ENCODE measurements around the gene KIF20A. TPM values are rescaled to one million over a fixed set of nuclear protein-coding genes. Genes with fewer than 3 reads are reported as not detected.

KIF20A gene
- total and polyA plus RNA-seq, 4 experiments from 2014 or later, result not detected

GRCh38 chr5:138212828-138213160, 33.9 kb downstream of the KIF20A start:
- Mint-ChIP-seq H3K36me3 (peaks cover 5 to 16% of the 10 kb centered on the region in 2 donors), H3K4me1 (peaks cover 16 to 30% (median 23%) of the 10 kb centered on the region in 4 donors), H3K9me3 (no peaks in the 10 kb centered on the region), H3K4me3 (peak overlapping the region; percentile 97 to 100 (median 98)), H3K27ac (peak overlapping the region; percentile 88 to 98 (median 97)), H3K27me3 (peaks cover 0 to 2% of the 10 kb centered on the region in 2 donors)
- no peak for DNase-seq
- Histone ChIP-seq H3K4me3 (ENCODE audit: low read length in 2 of 2) (peak overlapping the region; percentile 97 to 100), H3K36me3 (ENCODE audit: insufficient read depth, low read length) (peaks cover 3% of the 10 kb centered on the region), H3K9me3 (ENCODE audit: control insufficient read depth in 1 of 2, low read length in 2 of 2) (no peaks in the 10 kb centered on the region), H3K4me1 (ENCODE audit: insufficient read depth, low read length) (peaks cover 25% of the 10 kb centered on the region), H3K27me3 (ENCODE audit: insufficient read depth, low read length) (no peaks in the 10 kb centered on the region), H3K27ac (ENCODE audit: low read depth, low read length) (peak overlapping the region; percentile 85)
- POLR2A ChIA-PET (ENCODE audit: partially characterized antibody), result interaction anchor here (0.8 to 1.6 kb wide), 5 partner anchors 35 to 459 kb away, joined by 3 to 8 read pairs (median 4); partner anchors contain the start of genes CDC25C and FAM53C
- CTCF ChIA-PET (ENCODE audit: partially characterized antibody), result interaction anchor here (3.7 kb wide), 1 partner anchor 140 kb away, joined by 25 read pairs; the partner anchor contains the start of gene KDM3B
- intact Hi-C loops (cut with micrococcal nuclease), result loop anchor here (1.0 kb wide), 3 partner anchors 34 to 140 kb away; partner anchors contain the start of genes BRD8, CDC25C and KDM3B

- no peaks in the 10 kb centered on the region for H3K9me3 Mint-ChIP-seq
- H3K27ac Mint-ChIP-seq, result peak within 1 kb of the TSS; percentile 88 to 98 (median 97)
- DNase-seq, result peak; percentile 91 to 96 (median 94)
- peaks cover under 1 to 11% of the 10 kb centered on the region in 2 donors for H3K36me3 Mint-ChIP-seq
- no peaks in the 10 kb centered on the region for H3K9me3 ChIP-seq (ENCODE audit: control insufficient read depth in 1 of 2, low read length in 2 of 2)
- ChIA-PET POLR2A (ENCODE audit: partially characterized antibody) (interaction anchor here (0.8 to 1.6 kb wide), 6 partner anchors 34 to 460 kb away, joined by 3 to 8 read pairs (median 4); partner anchors contain the start of genes FAM53C, KDM3B and KIF20A), CTCF (ENCODE audit: partially characterized antibody) (interaction anchor here (1.3 to 3.7 kb wide), 2 partner anchors 12 to 140 kb away, joined by 3 to 25 read pairs; partner anchors contain the start of gene KDM3B)
- H3K4me3 ChIP-seq (ENCODE audit: low read length in 2 of 2), result peak within 1 kb of the TSS; percentile 97 to 100
- H3K4me1 Mint-ChIP-seq, result peaks cover 13 to 29% (median 21%) of the 10 kb centered on the region in 4 donors
- H3K4me1 ChIP-seq (ENCODE audit: insufficient read depth, low read length), result peaks cover 25% of the 10 kb centered on the region
- peak within 1 kb of the TSS; percentile 85 for H3K27ac ChIP-seq (ENCODE audit: low read depth, low read length)
- peaks cover 3% of the 10 kb centered on the region for H3K36me3 ChIP-seq (ENCODE audit: insufficient read depth, low read length)
- intact Hi-C loops (cut with micrococcal nuclease), result loop anchor here (1.0 kb wide), 3 partner anchors 35 to 139 kb away; partner anchors contain the start of genes BRD8, CDC25C and KDM3B
- H3K27me3 ChIP-seq (ENCODE audit: insufficient read depth, low read length), result no peaks in the 10 kb centered on the region
- peaks cover 0 to 2% of the 10 kb centered on the region in 2 donors for H3K27me3 Mint-ChIP-seq
- peak within 1 kb of the TSS; percentile 97 to 100 (median 98) for H3K4me3 Mint-ChIP-seq
These were observed 34.5 kb downstream of the KIF20A start, which contains the start of gene CDC23 for GRCh38 chr5:138213161-138214029. Gene CDC23, minus strand, starts transcription at chr5:138213323. Its CDS starts 11 bp downstream, at chr5:138213312.

GRCh38 chr5:138216799-138217198, 37.9 kb downstream of the KIF20A start:
- H3K27me3 ChIP-seq (ENCODE audit: insufficient read depth, low read length), result no peaks in the 10 kb centered on the region
- no peak overlapping the region for H3K27ac Mint-ChIP-seq

GRCh38 chr5:138223532-138223931, 44.6 kb downstream of the KIF20A start:
- intact Hi-C loops (cut with micrococcal nuclease), result no loop called here
- Histone ChIP-seq H3K4me1 (ENCODE audit: insufficient read depth, low read length) (no peaks in the 10 kb centered on the region), H3K27ac (ENCODE audit: low read depth, low read length) (no peak overlapping the region), H3K9me3 (ENCODE audit: control insufficient read depth in 1 of 2, low read length in 2 of 2) (peaks cover 0 to 4% of the 10 kb centered on the region in 2 donors), H3K4me3 (ENCODE audit: low read length in 2 of 2) (no peak overlapping the region), H3K27me3 (ENCODE audit: insufficient read depth, low read length) (no peaks in the 10 kb centered on the region), H3K36me3 (ENCODE audit: insufficient read depth, low read length) (no peaks in the 10 kb centered on the region)
- Mint-ChIP-seq H3K27ac (no peak overlapping the region), H3K4me1 (no peaks in the 10 kb centered on the region), H3K4me3 (no peak overlapping the region), H3K9me3 (peaks cover 0 to 13% (median 7%) of the 10 kb centered on the region in 8 donors), H3K36me3 (no peaks in the 10 kb centered on the region), H3K27me3 (peaks cover 3 to 14% of the 10 kb centered on the region in 2 donors)
- ChIA-PET CTCF (ENCODE audit: partially characterized antibody) (no interaction called here), POLR2A (ENCODE audit: partially characterized antibody) (no interaction called here)
- no peak for DNase-seq

More at GRCh38 chr5:138216799-138217198, 37.9 kb downstream of the KIF20A start:
- no peak for DNase-seq
- Histone ChIP-seq H3K9me3 (ENCODE audit: control insufficient read depth in 1 of 2, low read length in 2 of 2) (no peaks in the 10 kb centered on the region), H3K4me3 (ENCODE audit: low read length in 2 of 2) (no peak overlapping the region), H3K27ac (ENCODE audit: low read depth, low read length) (no peak overlapping the region), H3K4me1 (ENCODE audit: insufficient read depth, low read length) (peaks cover 17% of the 10 kb centered on the region), H3K36me3 (ENCODE audit: insufficient read depth, low read length) (no peaks in the 10 kb centered on the region)
- Mint-ChIP-seq H3K36me3 (peaks cover 0 to 7% of the 10 kb centered on the region in 2 donors), H3K4me1 (peaks cover 5 to 18% (median 11%) of the 10 kb centered on the region in 4 donors), H3K9me3 (no peaks in the 10 kb centered on the region), H3K27me3 (peaks cover 3 to 5% of the 10 kb centered on the region in 2 donors), H3K4me3 (no peak overlapping the region)
- POLR2A ChIA-PET (ENCODE audit: partially characterized antibody), result no interaction called here
- CTCF ChIA-PET (ENCODE audit: partially characterized antibody), result interaction anchor here (0.9 to 1.1 kb wide), 2 partner anchors 14 to 138 kb away, joined by 3 read pairs; no protein-coding TSS in a partner anchor
- intact Hi-C loops (cut with micrococcal nuclease), result no loop called here

- no peak overlapping the region for H3K27ac Mint-ChIP-seq
- POLR2A ChIA-PET (ENCODE audit: partially characterized antibody), result no interaction called here
- peaks cover 2 to 15% of the 10 kb centered on the region in 2 donors for H3K27me3 Mint-ChIP-seq
These were observed 45.8 kb downstream of the KIF20A start for GRCh38 chr5:138224712-138225111.

GRCh38 chr5:138226910-138227309, 48.0 kb downstream of the KIF20A start:
- ChIA-PET CTCF (ENCODE audit: partially characterized antibody) (no interaction called here), POLR2A (ENCODE audit: partially characterized antibody) (no interaction called here)
- H3K4me1 ChIP-seq (ENCODE audit: insufficient read depth, low read length), result no peaks in the 10 kb centered on the region

More at GRCh38 chr5:138224712-138225111, 45.8 kb downstream of the KIF20A start:
- Mint-ChIP-seq H3K4me1 (no peaks in the 10 kb centered on the region), H3K36me3 (no peaks in the 10 kb centered on the region), H3K4me3 (no peak overlapping the region), H3K9me3 (peaks cover 0 to 13% (median 7%) of the 10 kb centered on the region in 8 donors)
- no peak overlapping the region for H3K27ac ChIP-seq (ENCODE audit: low read depth, low read length)
- CTCF ChIA-PET (ENCODE audit: partially characterized antibody), result no interaction called here
- H3K9me3 ChIP-seq (ENCODE audit: control insufficient read depth in 1 of 2, low read length in 2 of 2), result peaks cover 0 to 4% of the 10 kb centered on the region in 2 donors
- intact Hi-C loops (cut with micrococcal nuclease), result no loop called here
- H3K4me3 ChIP-seq (ENCODE audit: low read length in 2 of 2), result no peak overlapping the region
- H3K27me3 ChIP-seq (ENCODE audit: insufficient read depth, low read length), result no peaks in the 10 kb centered on the region
- no peak for DNase-seq
- H3K36me3 ChIP-seq (ENCODE audit: insufficient read depth, low read length), result no peaks in the 10 kb centered on the region
- H3K4me1 ChIP-seq (ENCODE audit: insufficient read depth, low read length), result no peaks in the 10 kb centered on the region

GRCh38 chr5:138229387-138229786, 50.5 kb downstream of the KIF20A start:
- CTCF ChIA-PET (ENCODE audit: partially characterized antibody), result interaction anchor here (1.2 kb wide), 1 partner anchor 159 kb away, joined by 3 read pairs; no protein-coding TSS in a partner anchor
- Mint-ChIP-seq H3K36me3 (no peaks in the 10 kb centered on the region), H3K4me3 (no peak overlapping the region), H3K27me3 (peaks cover 7% of the 10 kb centered on the region in 2 donors), H3K9me3 (peaks cover 0 to 13% (median 7%) of the 10 kb centered on the region in 8 donors), H3K27ac (no peak overlapping the region), H3K4me1 (no peaks in the 10 kb centered on the region)
- Histone ChIP-seq H3K27ac (ENCODE audit: low read depth, low read length) (no peak overlapping the region), H3K36me3 (ENCODE audit: insufficient read depth, low read length) (no peaks in the 10 kb centered on the region), H3K4me1 (ENCODE audit: insufficient read depth, low read length) (no peaks in the 10 kb centered on the region), H3K9me3 (ENCODE audit: control insufficient read depth in 1 of 2, low read length in 2 of 2) (peaks cover 0 to 4% of the 10 kb centered on the region in 2 donors), H3K4me3 (ENCODE audit: low read length in 2 of 2) (no peak overlapping the region), H3K27me3 (ENCODE audit: insufficient read depth, low read length) (no peaks in the 10 kb centered on the region)
- POLR2A ChIA-PET (ENCODE audit: partially characterized antibody), result no interaction called here
- intact Hi-C loops (cut with micrococcal nuclease), result no loop called here
- DNase-seq, result no peak

More at GRCh38 chr5:138226910-138227309, 48.0 kb downstream of the KIF20A start:
- Mint-ChIP-seq H3K4me3 (no peak overlapping the region), H3K27me3 (peaks cover 5 to 16% of the 10 kb centered on the region in 2 donors), H3K27ac (no peak overlapping the region), H3K4me1 (no peaks in the 10 kb centered on the region), H3K9me3 (peaks cover 0 to 13% (median 7%) of the 10 kb centered on the region in 8 donors), H3K36me3 (no peaks in the 10 kb centered on the region)
- H3K9me3 ChIP-seq (ENCODE audit: control insufficient read depth in 1 of 2, low read length in 2 of 2), result peaks cover 0 to 4% of the 10 kb centered on the region in 2 donors
- intact Hi-C loops (cut with micrococcal nuclease), result no loop called here
- H3K36me3 ChIP-seq (ENCODE audit: insufficient read depth, low read length), result no peaks in the 10 kb centered on the region
- H3K27ac ChIP-seq (ENCODE audit: low read depth, low read length), result no peak overlapping the region
- H3K27me3 ChIP-seq (ENCODE audit: insufficient read depth, low read length), result no peaks in the 10 kb centered on the region
- no peak for DNase-seq
- no peak overlapping the region for H3K4me3 ChIP-seq (ENCODE audit: low read length in 2 of 2)
